Cardiac muscle cell (in vitro differentiated cells and primary cell): ENCODE results near the gene GTPBP1. TPM values are rescaled to one million over a fixed set of nuclear protein-coding genes. Genes with fewer than 3 reads are reported as not detected.
A peak's percentile ranks its signal among the peaks of the same experiment; 100 is the strongest.

Source experiments
- DNase-seq, 2 donors: peaks; one replicate each; pipeline versions ENCODE4 v3.0.0 to v3.0.0-alpha.2; 2010 to 2017; ENCODE audit warnings: low read depth in 1 of 2, low spot score in 1 of 2
- H3K27ac ChIP-seq: fragments of 200-600 bp; sonication (generic); 2 replicates; pipeline ENCODE4 v1.5.1; 2016
- H3K27me3 ChIP-seq: fragments of 200-600 bp; sonication (generic); 2 replicates; pipeline ENCODE4 v1.6.0; 2016; ENCODE audit warnings: control low read depth
- H3K36me3 ChIP-seq: fragments of 200-600 bp; sonication (generic); 2 replicates; pipeline ENCODE4 v1.5.1; 2016; ENCODE audit warnings: control low read depth
- H3K4me1 ChIP-seq: fragments of 200-600 bp; sonication (generic); 2 replicates; pipeline ENCODE4 v1.8.1; 2017; ENCODE audit warnings: low read depth, mild to moderate bottlenecking, mixed run types
- H3K4me3 ChIP-seq: fragments of 200-600 bp; sonication (generic); 2 replicates; pipeline ENCODE4 v1.5.1; 2016; ENCODE audit warnings: mild to moderate bottlenecking
- H3K9me3 ChIP-seq: fragments of 200-600 bp; sonication (generic); 2 replicates; pipeline ENCODE4 v1.5.1; 2017; ENCODE audit warnings: low read depth, mild to moderate bottlenecking, control low read depth
- CTCF ChIP-seq: IDR thresholded peaks from 2 replicates; pipeline ENCODE4 v1.5.1; 2012; ENCODE audit warnings: low read depth, mild to moderate bottlenecking, low read length
- polyA plus RNA-seq: library from polyadenylated mRNA; unstranded; fragments of >200 nt; fragmentation: Nextera tagmentation; extraction: Ambion mirVana; gene quantifications from 2 replicates; pipeline ENCODE4 v1.2.1, GENCODE V29; 2016
- total RNA-seq: library from RNA; depleted of rRNA; stranded (reverse); fragments of >200 nt; gene quantifications from 2 replicates; pipeline ENCODE4 v1.2.3, GENCODE V29; 2016

The GTPBP1 gene
- total and polyA plus RNA-seq, 2 experiments from 2014 or later, result 49.8 to 92.2 TPM

- Histone ChIP-seq H3K27ac (no peak overlapping the region), H3K4me3 (no peak overlapping the region), H3K27me3 (no peaks in the 10 kb centered on the region), H3K4me1 (no peaks in the 10 kb centered on the region), H3K9me3 (no peaks in the 10 kb centered on the region), H3K36me3 (no peaks in the 10 kb centered on the region)
- TF ChIP-seq CTCF, result no peak
- no peak for DNase-seq
These were observed 53.3 kb downstream of the GTPBP1 start for GRCh38 chr22:38759005-38759404.

GRCh38 chr22:38760477-38761201, 54.9 kb downstream of the GTPBP1 start:
- H3K9me3 ChIP-seq, result no peaks in the 10 kb centered on the region
- no peaks in the 10 kb centered on the region for H3K4me1 ChIP-seq
- no peak overlapping the region for H3K4me3 ChIP-seq
- no peaks in the 10 kb centered on the region for H3K36me3 ChIP-seq
- no peak for TF ChIP-seq CTCF
- no peaks in the 10 kb centered on the region for H3K27me3 ChIP-seq
- peak; percentile 47 to 50 for DNase-seq
- no peak overlapping the region for H3K27ac ChIP-seq

GRCh38 chr22:38761202-38762162, 55.7 kb downstream of the GTPBP1 start:
- DNase-seq, result no peak
- no peak overlapping the region for H3K4me3 ChIP-seq
- no peaks in the 10 kb centered on the region for H3K9me3 ChIP-seq
- TF ChIP-seq CTCF, result no peak
- no peaks in the 10 kb centered on the region for H3K36me3 ChIP-seq
- no peak overlapping the region for H3K27ac ChIP-seq
- H3K4me1 ChIP-seq, result no peaks in the 10 kb centered on the region
- H3K27me3 ChIP-seq, result no peaks in the 10 kb centered on the region

GRCh38 chr22:38762551-38762983, 56.8 kb downstream of the GTPBP1 start:
- Histone ChIP-seq H3K27me3 (no peaks in the 10 kb centered on the region), H3K9me3 (no peaks in the 10 kb centered on the region), H3K27ac (no peak overlapping the region), H3K4me3 (no peak overlapping the region), H3K36me3 (no peaks in the 10 kb centered on the region), H3K4me1 (no peaks in the 10 kb centered on the region)
- DNase-seq, result no peak
- TF ChIP-seq CTCF, result no peak

- no peaks in the 10 kb centered on the region for H3K27me3 ChIP-seq
- no peaks in the 10 kb centered on the region for H3K9me3 ChIP-seq
- DNase-seq, result peak; percentile 65 to 73
- no peaks in the 10 kb centered on the region for H3K4me1 ChIP-seq
- TF ChIP-seq CTCF, result peak; percentile 95
- no peak overlapping the region for H3K27ac ChIP-seq
- H3K36me3 ChIP-seq, result no peaks in the 10 kb centered on the region
- no peak overlapping the region for H3K4me3 ChIP-seq
These were observed 60.5 kb downstream of the GTPBP1 start for GRCh38 chr22:38766076-38766777.
